Measurements from ENCODE around the gene IL1B. TPM values are rescaled to one million over a fixed set of nuclear protein-coding genes. Genes with fewer than 3 reads are reported as not detected.

Gene IL1B
- total RNA-seq, 1 donor from 2014 or later, result not detected

DNA sequence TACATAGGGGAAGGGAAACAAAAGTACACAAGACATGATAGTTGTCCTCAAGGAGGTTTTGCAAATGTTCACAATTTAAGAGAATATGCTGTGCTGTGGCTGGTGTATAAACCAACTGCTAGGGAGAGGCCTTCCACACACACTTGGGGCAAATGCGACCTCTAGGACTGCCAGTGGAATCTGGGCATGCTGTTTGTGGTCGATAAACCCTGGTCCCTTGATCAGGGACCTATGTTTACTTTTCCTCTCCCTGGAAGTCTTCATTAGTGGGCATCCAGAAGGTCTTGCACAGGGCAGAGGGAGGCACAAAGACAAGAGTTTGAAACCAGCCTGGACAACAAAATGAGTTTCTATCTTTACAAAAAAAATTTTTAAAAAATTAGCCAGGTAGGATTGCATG is 7.3 kb upstream of the IL1B start:
- H3K4me1 Mint-ChIP-seq, result no peaks in the 10 kb centered on the region
- Histone ChIP-seq H3K4me1 (no peaks in the 10 kb centered on the region), H3K9ac (no peak overlapping the region), H3K27ac (no peak overlapping the region), H3K4me2 (no peak overlapping the region), H3K4me3 (no peak overlapping the region), H2AFZ (replicated peaks) (no peak overlapping the region), H3F3A (ENCODE audit: low read depth) (no peaks in the 10 kb centered on the region), H3K36me3 (no peaks in the 10 kb centered on the region), H3K9me3 (ENCODE audit: low read depth) (no peaks in the 10 kb centered on the region), H4K20me1 (ENCODE audit: low read depth) (no peaks in the 10 kb centered on the region), H3K27me3 (no peaks in the 10 kb centered on the region), H3K79me2 (ENCODE audit: low read depth) (no peaks in the 10 kb centered on the region)
- DNase-seq (ENCODE audit: low spot score), result no peak
- TF ChIP-seq EZH2phosphoT487 (IDR thresholded peaks at IDR 0.05), result no peak
- TF ChIP-seq, protein P1, sequence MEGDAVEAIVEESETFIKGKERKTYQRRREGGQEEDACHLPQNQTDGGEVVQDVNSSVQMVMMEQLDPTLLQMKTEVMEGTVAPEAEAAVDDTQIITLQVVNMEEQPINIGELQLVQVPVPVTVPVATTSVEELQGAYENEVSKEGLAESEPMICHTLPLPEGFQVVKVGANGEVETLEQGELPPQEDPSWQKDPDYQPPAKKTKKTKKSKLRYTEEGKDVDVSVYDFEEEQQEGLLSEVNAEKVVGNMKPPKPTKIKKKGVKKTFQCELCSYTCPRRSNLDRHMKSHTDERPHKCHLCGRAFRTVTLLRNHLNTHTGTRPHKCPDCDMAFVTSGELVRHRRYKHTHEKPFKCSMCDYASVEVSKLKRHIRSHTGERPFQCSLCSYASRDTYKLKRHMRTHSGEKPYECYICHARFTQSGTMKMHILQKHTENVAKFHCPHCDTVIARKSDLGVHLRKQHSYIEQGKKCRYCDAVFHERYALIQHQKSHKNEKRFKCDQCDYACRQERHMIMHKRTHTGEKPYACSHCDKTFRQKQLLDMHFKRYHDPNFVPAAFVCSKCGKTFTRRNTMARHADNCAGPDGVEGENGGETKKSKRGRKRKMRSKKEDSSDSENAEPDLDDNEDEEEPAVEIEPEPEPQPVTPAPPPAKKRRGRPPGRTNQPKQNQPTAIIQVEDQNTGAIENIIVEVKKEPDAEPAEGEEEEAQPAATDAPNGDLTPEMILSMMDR (IDR thresholded peaks at IDR 0.05), result no peak
- no peak for TF ChIP-seq EZH2 (IDR thresholded peaks at IDR 0.05)
- no peaks in the 10 kb centered on the region for H3K36me3 Mint-ChIP-seq
- peaks cover 2% of the 10 kb centered on the region for H3K27me3 Mint-ChIP-seq (ENCODE audit: insufficient read depth, low read depth)
- H3K27ac Mint-ChIP-seq, result no peak overlapping the region
- H3K9me3 Mint-ChIP-seq, result peaks cover 7% of the 10 kb centered on the region
- no peak overlapping the region for H3K4me3 Mint-ChIP-seq

DNA sequence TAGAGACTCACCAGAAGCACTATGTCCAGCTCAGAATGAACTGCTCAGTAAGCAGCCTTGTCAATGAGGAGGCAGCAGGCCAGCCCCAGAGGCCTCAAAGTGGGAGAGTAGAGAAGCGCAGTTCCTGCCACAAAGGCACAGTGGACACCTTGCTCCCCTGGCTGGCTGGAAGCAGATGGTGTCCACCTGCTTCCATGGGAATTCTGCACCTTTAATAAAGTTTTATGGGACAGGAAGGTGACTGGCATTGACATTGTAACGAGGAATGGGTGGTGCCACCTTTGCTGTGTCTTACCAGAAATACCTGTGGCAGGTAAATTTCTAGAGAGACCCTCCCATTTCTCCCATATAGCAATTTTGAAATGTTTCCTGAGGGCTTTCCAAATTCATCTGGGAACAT is 6.7 kb upstream of the IL1B start:
- TF ChIP-seq, protein P1 (IDR thresholded peaks at IDR 0.05), result no peak
- no peak for TF ChIP-seq EZH2phosphoT487 (IDR thresholded peaks at IDR 0.05)
- TF ChIP-seq EZH2 (IDR thresholded peaks at IDR 0.05), result no peak
- no peaks in the 10 kb centered on the region for H3K27me3 ChIP-seq
- no peaks in the 10 kb centered on the region for H3K4me1 ChIP-seq
- no peak overlapping the region for H3K4me3 ChIP-seq
- no peaks in the 10 kb centered on the region for H3F3A ChIP-seq (ENCODE audit: low read depth)
- Mint-ChIP-seq H3K27me3 (ENCODE audit: insufficient read depth, low read depth) (peaks cover 2% of the 10 kb centered on the region), H3K36me3 (no peaks in the 10 kb centered on the region), H3K27ac (no peak overlapping the region), H3K4me3 (no peak overlapping the region), H3K4me1 (no peaks in the 10 kb centered on the region), H3K9me3 (peaks cover 4% of the 10 kb centered on the region)
- no peak overlapping the region for H3K27ac ChIP-seq
- no peaks in the 10 kb centered on the region for H3K79me2 ChIP-seq (ENCODE audit: low read depth)
- H2AFZ ChIP-seq (replicated peaks), result no peak overlapping the region
- no peaks in the 10 kb centered on the region for H3K36me3 ChIP-seq
- no peaks in the 10 kb centered on the region for H4K20me1 ChIP-seq (ENCODE audit: low read depth)
- H3K9me3 ChIP-seq (ENCODE audit: low read depth), result no peaks in the 10 kb centered on the region
- no peak overlapping the region for H3K9ac ChIP-seq
- no peak overlapping the region for H3K4me2 ChIP-seq
- no peak for DNase-seq (ENCODE audit: low spot score)

DNA sequence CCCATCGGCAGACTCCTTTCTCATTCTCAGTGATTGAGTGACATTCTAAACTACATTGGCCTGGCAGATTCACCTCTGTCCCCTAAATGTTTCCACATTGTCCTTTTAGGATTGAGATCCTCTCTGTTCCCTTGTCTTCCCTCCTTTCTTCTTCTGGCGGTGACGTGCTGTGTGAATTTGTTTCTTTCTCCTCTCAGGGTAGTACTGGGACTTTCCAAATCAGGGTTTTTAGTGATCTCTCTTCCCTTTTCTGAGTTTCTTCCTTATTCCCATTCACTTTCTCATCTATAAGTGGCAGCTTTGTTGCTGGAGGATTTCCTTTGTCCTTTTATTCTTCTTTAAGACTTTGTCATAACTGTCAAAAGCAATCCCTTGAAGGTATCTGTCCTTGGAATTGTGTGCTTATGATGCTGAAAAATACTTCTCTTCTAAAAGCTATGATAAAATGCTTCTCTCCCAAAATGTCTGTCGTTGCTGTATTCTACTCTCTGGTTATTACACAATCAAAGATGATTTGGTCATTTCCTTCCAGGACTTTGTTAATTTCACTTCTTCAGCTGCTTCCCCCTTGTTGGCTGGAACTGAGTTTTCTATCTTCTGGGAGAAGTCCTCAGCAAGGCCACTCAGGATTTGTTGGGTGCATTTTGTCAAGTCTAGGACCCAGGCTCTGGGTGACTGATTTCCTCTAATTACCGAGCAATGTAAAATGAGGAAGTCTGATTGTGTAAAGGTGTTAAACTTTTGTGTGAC is 4.9 kb upstream of the IL1B start:
- Mint-ChIP-seq H3K27ac (no peak overlapping the region), H3K36me3 (no peaks in the 10 kb centered on the region), H3K27me3 (ENCODE audit: insufficient read depth, low read depth) (peaks cover 2% of the 10 kb centered on the region), H3K9me3 (peaks cover 4% of the 10 kb centered on the region), H3K4me1 (no peaks in the 10 kb centered on the region), H3K4me3 (no peak overlapping the region)
- Histone ChIP-seq H3K9ac (no peak overlapping the region), H4K20me1 (ENCODE audit: low read depth) (no peaks in the 10 kb centered on the region), H2AFZ (replicated peaks) (no peak overlapping the region), H3F3A (ENCODE audit: low read depth) (no peaks in the 10 kb centered on the region), H3K4me2 (no peak overlapping the region), H3K79me2 (ENCODE audit: low read depth) (no peaks in the 10 kb centered on the region), H3K4me3 (no peak overlapping the region), H3K27me3 (no peaks in the 10 kb centered on the region), H3K9me3 (ENCODE audit: low read depth) (no peaks in the 10 kb centered on the region), H3K4me1 (no peaks in the 10 kb centered on the region), H3K36me3 (no peaks in the 10 kb centered on the region), H3K27ac (no peak overlapping the region)
- TF ChIP-seq EZH2phosphoT487 (IDR thresholded peaks at IDR 0.05) (no peak), EZH2 (IDR thresholded peaks at IDR 0.05) (no peak)
- TF ChIP-seq, protein P1 (IDR thresholded peaks at IDR 0.05), result no peak
- DNase-seq (ENCODE audit: low spot score), result no peak

All from neural progenitor cell (in vitro differentiated cells).